ENCODE measurements around the gene SLC32A1.

Gene SLC32A1

GRCh38 chr20:38723848-38724625, at the start of gene SLC32A1:
Gene SLC32A1, plus strand, starts transcription at chr20:38724486. Its CDS starts 239 bp downstream, at chr20:38724725.
- no peak for DNase-seq

GRCh38 chr20:38674765-38675133, 49.5 kb upstream of the SLC32A1 start:
- no peak for DNase-seq

GRCh38 chr20:38676576-38676975, 47.7 kb upstream of the SLC32A1 start:
- DNase-seq: no peak

GRCh38 chr20:38680500-38681306, 43.6 kb upstream of the SLC32A1 start:
- DNase-seq: no peak

- no peak for DNase-seq
Measured at GRCh38 chr20:38685271-38685670, 39.0 kb upstream of the SLC32A1 start.

- DNase-seq: no peak
Measured at GRCh38 chr20:38685853-38686473, 38.3 kb upstream of the SLC32A1 start.

GRCh38 chr20:38692436-38693411, 31.6 kb upstream of the SLC32A1 start:
- DNase-seq: no peak

GRCh38 chr20:38697306-38697705, 27.0 kb upstream of the SLC32A1 start:
- DNase-seq: no peak

- DNase-seq: no peak
Measured at GRCh38 chr20:38698541-38698940, 25.7 kb upstream of the SLC32A1 start.

GRCh38 chr20:38700141-38700540, 24.1 kb upstream of the SLC32A1 start:
- DNase-seq: no peak

GRCh38 chr20:38700926-38701325, 23.4 kb upstream of the SLC32A1 start:
- DNase-seq: no peak

- DNase-seq: no peak
Measured at GRCh38 chr20:38703526-38703925, 20.8 kb upstream of the SLC32A1 start.

- DNase-seq: no peak
Measured at GRCh38 chr20:38704136-38704535, 20.1 kb upstream of the SLC32A1 start.

- no peak for DNase-seq
Measured at GRCh38 chr20:38706509-38706908, 17.8 kb upstream of the SLC32A1 start.

GRCh38 chr20:38714308-38714707, 10.0 kb upstream of the SLC32A1 start:
- no peak for DNase-seq

GRCh38 chr20:38715646-38716045, 8.6 kb upstream of the SLC32A1 start:
- no peak for DNase-seq

- DNase-seq: no peak
Measured at GRCh38 chr20:38722683-38723016, 1.6 kb upstream of the SLC32A1 start.

GRCh38 chr20:38723017-38723847, 1.1 kb upstream of the SLC32A1 start:
- DNase-seq: no peak

- no peak for DNase-seq
Measured at GRCh38 chr20:38724626-38725147, 401 bp downstream of the SLC32A1 start.

GRCh38 chr20:38725148-38725901, 1.0 kb downstream of the SLC32A1 start:
- DNase-seq: no peak

Measured in GOT3 (cell line).